ENCODE results near the gene TBCD. TPM values are rescaled to one million over a fixed set of nuclear protein-coding genes. Genes with fewer than 3 reads are reported as not detected.

The TBCD gene
- total and polyA plus RNA-seq, 9 of the 15 experiments (the other 6 are each of a cell fraction or from before 2014, with no cell fraction given): 8.9 to 98.5 (median 28.0) TPM

DNA sequence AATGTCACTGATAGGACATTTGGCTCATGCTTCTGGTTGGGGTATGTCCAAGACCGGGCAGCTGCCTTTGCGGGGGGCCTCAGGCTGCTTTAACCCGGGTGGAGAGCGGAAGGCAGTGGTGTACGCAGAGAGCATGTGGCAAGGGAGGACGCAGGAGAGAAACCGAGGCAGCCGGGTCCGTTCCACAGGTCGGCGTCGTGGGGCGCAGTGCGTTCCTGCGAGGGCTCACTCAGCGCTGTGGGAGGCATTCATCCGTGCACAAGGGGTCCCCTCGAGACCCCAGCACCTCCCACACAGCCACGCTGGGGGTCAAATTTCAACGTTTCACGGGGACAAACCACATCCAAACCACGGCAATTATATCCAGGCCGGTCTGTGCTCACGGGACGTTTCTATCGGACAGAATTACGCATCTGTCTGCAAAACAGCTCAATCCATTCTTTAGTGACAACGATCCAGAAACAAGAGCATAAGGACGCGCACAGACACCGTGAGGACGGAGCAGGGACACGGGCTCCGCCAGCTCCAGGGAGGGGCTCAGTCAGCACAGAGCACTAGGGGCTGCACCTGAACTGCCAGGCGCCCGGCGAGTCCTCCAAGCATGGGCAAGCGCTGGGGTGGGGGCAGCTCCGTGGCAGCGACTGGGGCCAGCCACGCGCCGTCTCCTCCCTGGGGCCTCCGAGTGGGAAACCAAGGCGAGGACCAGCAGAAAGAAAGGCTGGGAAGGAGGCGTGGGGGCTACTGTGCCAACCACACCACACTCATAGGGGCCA is 219.1 kb downstream of the TBCD start:
- Histone ChIP-seq H3K9me1 (ENCODE audit: control insufficient read depth, insufficient read depth, low read length) (no peaks in the 10 kb centered on the region), H3K36me3 (ENCODE audit: control insufficient read depth, insufficient read depth, low read length) (no peaks in the 10 kb centered on the region), H3K79me2 (ENCODE audit: control insufficient read depth, insufficient read depth, low read length) (no peaks in the 10 kb centered on the region), H3K4me1 (replicated peaks in 1 of 2; ENCODE audit: control insufficient read depth in 2 of 2, insufficient read depth in 2 of 2, low read length in 2 of 2) (peaks cover 0 to 11% of the 10 kb centered on the region in 2 experiments; a peak in 2 of 5 replicates), H4K20me1 (replicated peaks; ENCODE audit: control insufficient read depth, insufficient read depth, low read length) (no peaks in the 10 kb centered on the region), H2AFZ (ENCODE audit: low read depth, low read length) (no peak overlapping the region), H3K9me3 (replicated peaks; ENCODE audit: control insufficient read depth, insufficient read depth, low read depth, low read length) (no peaks in the 10 kb centered on the region), H3K27me3 (ENCODE audit: control insufficient read depth in 2 of 2, insufficient read depth in 2 of 2, low read length in 2 of 2) (no peaks in the 10 kb centered on the region), H3K9ac (ENCODE audit: insufficient read depth in 1 of 2, low read depth in 2 of 2, low read length in 2 of 2) (no peak overlapping the region), H3K4me2 (ENCODE audit: insufficient read depth, low read length) (no peak overlapping the region), H3K27ac (ENCODE audit: extremely low read depth, low read depth, low read length) (no peak overlapping the region), H3K4me3 (no peak overlapping the region)
- no TSS peak for BruUV-seq (replicated peaks)
- ChIA-PET POLR2A (no interaction called here), CTCF (ENCODE audit: low intra/inter-chr PET ratio) (no interaction called here)
- 83% methylated on average over 26 of the region's 46 CpGs for WGBS (ENCODE audit: insufficient coverage, low coverage, missing lambda C conversion rate)
- intact Hi-C loops (cut with micrococcal nuclease): no loop called here
- FAIRE-seq (no peak), DNase-seq (ENCODE audit: extremely low read depth in 1 of 4, low spot score in 3 of 4) (no peak), ATAC-seq (no peak)
- in situ Hi-C loops (cut with MboI): no loop called here
- TF ChIP-seq ZNF140 (CRISPR knock-in tag; IDR thresholded peaks at IDR 0.05) (no peak), MIER1 (IDR thresholded peaks at IDR 0.05; ENCODE audit: low read depth) (no peak), ARHGAP35 (IDR thresholded peaks at IDR 0.05; ENCODE audit: partially characterized antibody) (no peak), NFE2 (IDR thresholded peaks at IDR 0.05; ENCODE audit: low read depth) (no peak), NR4A1 (CRISPR knock-in tag; IDR thresholded peaks at IDR 0.05) (no peak), NR4A1 (tag; IDR thresholded peaks at IDR 0.05) (no peak), PURB (CRISPR knock-in tag; IDR thresholded peaks at IDR 0.05; ENCODE audit: low read depth) (no peak), ZNF184 (CRISPR knock-in tag; IDR thresholded peaks at IDR 0.05) (no peak), ZNF133 (CRISPR knock-in tag; IDR thresholded peaks at IDR 0.05) (no peak), KHSRP (IDR thresholded peaks at IDR 0.05) (no peak), ZNF316 (IDR thresholded peaks at IDR 0.05) (no peak), CREM (IDR thresholded peaks at IDR 0.05; ENCODE audit: low read depth) (no peak)
- TF ChIP-seq, protein P1, sequence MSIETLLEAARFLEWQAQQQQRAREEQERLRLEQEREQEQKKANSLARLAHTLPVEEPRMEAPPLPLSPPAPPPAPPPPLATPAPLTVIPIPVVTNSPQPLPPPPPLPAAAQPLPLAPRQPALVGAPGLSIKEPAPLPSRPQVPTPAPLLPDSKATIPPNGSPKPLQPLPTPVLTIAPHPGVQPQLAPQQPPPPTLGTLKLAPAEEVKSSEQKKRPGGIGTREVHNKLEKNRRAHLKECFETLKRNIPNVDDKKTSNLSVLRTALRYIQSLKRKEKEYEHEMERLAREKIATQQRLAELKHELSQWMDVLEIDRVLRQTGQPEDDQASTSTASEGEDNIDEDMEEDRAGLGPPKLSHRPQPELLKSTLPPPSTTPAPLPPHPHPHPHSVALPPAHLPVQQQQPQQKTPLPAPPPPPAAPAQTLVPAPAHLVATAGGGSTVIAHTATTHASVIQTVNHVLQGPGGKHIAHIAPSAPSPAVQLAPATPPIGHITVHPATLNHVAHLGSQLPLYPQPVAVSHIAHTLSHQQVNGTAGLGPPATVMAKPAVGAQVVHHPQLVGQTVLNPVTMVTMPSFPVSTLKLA (conservative IDR thresholded peaks at IDR 0.05): no peak
- TF ChIP-seq, protein P2, sequence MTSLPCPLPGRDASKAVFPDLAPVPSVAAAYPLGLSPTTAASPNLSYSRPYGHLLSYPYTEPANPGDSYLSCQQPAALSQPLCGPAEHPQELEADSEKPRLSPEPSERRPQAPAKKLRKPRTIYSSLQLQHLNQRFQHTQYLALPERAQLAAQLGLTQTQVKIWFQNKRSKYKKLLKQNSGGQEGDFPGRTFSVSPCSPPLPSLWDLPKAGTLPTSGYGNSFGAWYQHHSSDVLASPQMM (CRISPR knock-in tag; IDR thresholded peaks at IDR 0.05): no peak
- TF ChIP-seq, protein P3, sequence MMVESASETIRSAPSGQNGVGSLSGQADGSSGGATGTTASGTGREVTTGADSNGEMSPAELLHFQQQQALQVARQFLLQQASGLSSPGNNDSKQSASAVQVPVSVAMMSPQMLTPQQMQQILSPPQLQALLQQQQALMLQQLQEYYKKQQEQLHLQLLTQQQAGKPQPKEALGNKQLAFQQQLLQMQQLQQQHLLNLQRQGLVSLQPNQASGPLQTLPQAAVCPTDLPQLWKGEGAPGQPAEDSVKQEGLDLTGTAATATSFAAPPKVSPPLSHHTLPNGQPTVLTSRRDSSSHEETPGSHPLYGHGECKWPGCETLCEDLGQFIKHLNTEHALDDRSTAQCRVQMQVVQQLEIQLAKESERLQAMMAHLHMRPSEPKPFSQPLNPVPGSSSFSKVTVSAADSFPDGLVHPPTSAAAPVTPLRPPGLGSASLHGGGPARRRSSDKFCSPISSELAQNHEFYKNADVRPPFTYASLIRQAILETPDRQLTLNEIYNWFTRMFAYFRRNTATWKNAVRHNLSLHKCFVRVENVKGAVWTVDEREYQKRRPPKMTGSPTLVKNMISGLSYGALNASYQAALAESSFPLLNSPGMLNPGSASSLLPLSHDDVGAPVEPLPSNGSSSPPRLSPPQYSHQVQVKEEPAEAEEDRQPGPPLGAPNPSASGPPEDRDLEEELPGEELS (CRISPR knock-in tag; IDR thresholded peaks at IDR 0.05; ENCODE audit: borderline replicate concordance): no peak
- TF ChIP-seq, protein P4, sequence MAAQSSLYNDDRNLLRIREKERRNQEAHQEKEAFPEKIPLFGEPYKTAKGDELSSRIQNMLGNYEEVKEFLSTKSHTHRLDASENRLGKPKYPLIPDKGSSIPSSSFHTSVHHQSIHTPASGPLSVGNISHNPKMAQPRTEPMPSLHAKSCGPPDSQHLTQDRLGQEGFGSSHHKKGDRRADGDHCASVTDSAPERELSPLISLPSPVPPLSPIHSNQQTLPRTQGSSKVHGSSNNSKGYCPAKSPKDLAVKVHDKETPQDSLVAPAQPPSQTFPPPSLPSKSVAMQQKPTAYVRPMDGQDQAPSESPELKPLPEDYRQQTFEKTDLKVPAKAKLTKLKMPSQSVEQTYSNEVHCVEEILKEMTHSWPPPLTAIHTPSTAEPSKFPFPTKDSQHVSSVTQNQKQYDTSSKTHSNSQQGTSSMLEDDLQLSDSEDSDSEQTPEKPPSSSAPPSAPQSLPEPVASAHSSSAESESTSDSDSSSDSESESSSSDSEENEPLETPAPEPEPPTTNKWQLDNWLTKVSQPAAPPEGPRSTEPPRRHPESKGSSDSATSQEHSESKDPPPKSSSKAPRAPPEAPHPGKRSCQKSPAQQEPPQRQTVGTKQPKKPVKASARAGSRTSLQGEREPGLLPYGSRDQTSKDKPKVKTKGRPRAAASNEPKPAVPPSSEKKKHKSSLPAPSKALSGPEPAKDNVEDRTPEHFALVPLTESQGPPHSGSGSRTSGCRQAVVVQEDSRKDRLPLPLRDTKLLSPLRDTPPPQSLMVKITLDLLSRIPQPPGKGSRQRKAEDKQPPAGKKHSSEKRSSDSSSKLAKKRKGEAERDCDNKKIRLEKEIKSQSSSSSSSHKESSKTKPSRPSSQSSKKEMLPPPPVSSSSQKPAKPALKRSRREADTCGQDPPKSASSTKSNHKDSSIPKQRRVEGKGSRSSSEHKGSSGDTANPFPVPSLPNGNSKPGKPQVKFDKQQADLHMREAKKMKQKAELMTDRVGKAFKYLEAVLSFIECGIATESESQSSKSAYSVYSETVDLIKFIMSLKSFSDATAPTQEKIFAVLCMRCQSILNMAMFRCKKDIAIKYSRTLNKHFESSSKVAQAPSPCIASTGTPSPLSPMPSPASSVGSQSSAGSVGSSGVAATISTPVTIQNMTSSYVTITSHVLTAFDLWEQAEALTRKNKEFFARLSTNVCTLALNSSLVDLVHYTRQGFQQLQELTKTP (IDR thresholded peaks at IDR 0.05; ENCODE audit: low read depth in 1 of 2, partially characterized antibody in 2 of 2): no peak
